WTC11 (cell line): Measurements from ENCODE around the gene NOL4L. TPM values are rescaled to one million over a fixed set of nuclear protein-coding genes. Genes with fewer than 3 reads are reported as not detected.

Experiments
- ATAC-seq: fragments of 200-7000 bp; cut with Tn5 transposase; 2 replicates; pipeline ENCODE4 v1.10.0; 2021; ENCODE audit warnings: mild to moderate bottlenecking, moderate library complexity
- CTCF ChIA-PET: fragments of 300-600 bp; sonication (Branson Sonifier 250); formaldehyde crosslinking; loops from one replicate; lab custom pipeline; 2021; ENCODE audit warnings: antibody characterized with exemption; lab: Charles Lee
- POLR2A ChIA-PET: fragments of 350-600 bp; sonication (Branson Sonifier 250); formaldehyde crosslinking; loops from one replicate; lab custom pipeline; 2021; ENCODE audit warnings: antibody characterized with exemption; lab: Charles Lee
- DNase-seq: peaks from one replicate; pipeline ENCODE4 v3.0.0; 2021; ENCODE audit warnings: low spot score
- H3K27ac Mint-ChIP-seq: 2 replicates; pipeline ENCODE4 v1.8.0; 2021; ENCODE audit warnings: mixed read lengths
- H3K27me3 Mint-ChIP-seq: 2 replicates; pipeline ENCODE4 v1.8.0; 2021; ENCODE audit warnings: low read depth, mild to moderate bottlenecking, moderate library complexity, mixed read lengths
- H3K36me3 Mint-ChIP-seq: 2 replicates; pipeline ENCODE4 v1.8.0; 2021; ENCODE audit warnings: mixed read lengths
- H3K4me1 Mint-ChIP-seq: 2 replicates; pipeline ENCODE4 v1.8.0; 2022; ENCODE audit warnings: mixed read lengths
- H3K4me3 Mint-ChIP-seq: 2 replicates; pipeline ENCODE4 v1.8.0; 2021; ENCODE audit warnings: mild to moderate bottlenecking, moderate library complexity, mixed read lengths
- H3K9me3 Mint-ChIP-seq: 2 replicates; pipeline ENCODE4 v1.8.0; 2021; ENCODE audit warnings: mixed read lengths
- CDX4 ChIP-seq: fragments of 250-450 bp; sonication (Bioruptor Pico); IDR thresholded peaks from 2 replicates; pipeline ENCODE4 v1.9.0; 2021; ENCODE audit warnings: moderate library complexity, mild to moderate bottlenecking, inconsistent platforms, borderline replicate concordance
- EMX1 ChIP-seq: fragments of 250-450 bp; sonication (Bioruptor Pico); IDR thresholded peaks from 2 replicates; pipeline ENCODE4 v1.8.0; 2021; ENCODE audit warnings: mild to moderate bottlenecking
- FOXJ3 ChIP-seq: sonication (generic); formaldehyde crosslinking; IDR thresholded peaks from 2 replicates; pipeline ENCODE4 v1.9.0; 2021; ENCODE audit warnings: missing genetic modification reagents, mild to moderate bottlenecking, borderline replicate concordance
- IRF2 ChIP-seq: sonication (generic); formaldehyde crosslinking; IDR thresholded peaks from 2 replicates; pipeline ENCODE4 v1.8.0; 2022; ENCODE audit warnings: low read depth, missing genetic modification reagents, borderline replicate concordance
- JAZF1 ChIP-seq: fragments of 250-450 bp; sonication (Bioruptor Pico); IDR thresholded peaks from 2 replicates; pipeline ENCODE4 v1.9.0; 2021; ENCODE audit warnings: moderate library complexity, mild to moderate bottlenecking, inconsistent platforms
- MLX ChIP-seq: sonication (generic); formaldehyde crosslinking; IDR thresholded peaks from 2 replicates; pipeline ENCODE4 v1.8.1; 2023; ENCODE audit warnings: mild to moderate bottlenecking, missing genetic modification reagents, moderate library complexity
- MXD4 ChIP-seq: fragments of 250-450 bp; sonication (Bioruptor Pico); IDR thresholded peaks from 2 replicates; pipeline ENCODE4 v1.8.0; 2021; ENCODE audit warnings: mild to moderate bottlenecking, moderate library complexity, borderline replicate concordance
- NFE2L1 ChIP-seq: sonication (generic); formaldehyde crosslinking; IDR thresholded peaks from 2 replicates; pipeline ENCODE4 v1.8.1; 2023; ENCODE audit warnings: missing genetic modification reagents
- NR1H2 ChIP-seq: sonication (generic); formaldehyde crosslinking; IDR thresholded peaks from 2 replicates; pipeline ENCODE4 v1.9.0; 2021; ENCODE audit warnings: mild to moderate bottlenecking, moderate library complexity, missing genetic modification reagents
- OVOL2 ChIP-seq: fragments of 250-450 bp; sonication (Bioruptor Pico); IDR thresholded peaks from 2 replicates; pipeline ENCODE4 v1.9.0; 2021; ENCODE audit warnings: mild to moderate bottlenecking, borderline replicate concordance
- RELA ChIP-seq: sonication (generic); formaldehyde crosslinking; IDR thresholded peaks from 2 replicates; pipeline ENCODE4 v1.8.1; 2022; ENCODE audit warnings: missing genetic modification reagents, mild to moderate bottlenecking, borderline replicate concordance
- ZMAT4 ChIP-seq: fragments of 250-450 bp; sonication (Bioruptor Pico); IDR thresholded peaks from 2 replicates; pipeline ENCODE4 v1.9.0; 2021; ENCODE audit warnings: mild to moderate bottlenecking
- ZNF121 ChIP-seq: sonication (generic); formaldehyde crosslinking; IDR thresholded peaks from 2 replicates; pipeline ENCODE4 v1.8.0; 2023; ENCODE audit warnings: missing genetic modification reagents
- ZNF219 ChIP-seq: sonication (generic); formaldehyde crosslinking; IDR thresholded peaks from 2 replicates; pipeline ENCODE4 v1.8.0; 2023; ENCODE audit warnings: missing genetic modification reagents, mild to moderate bottlenecking, borderline replicate concordance
- ZNF423 ChIP-seq: fragments of 250-450 bp; sonication (Bioruptor Pico); IDR thresholded peaks from 2 replicates; pipeline ENCODE4 v2.1.2; 2022; ENCODE audit warnings: mild to moderate bottlenecking, moderate library complexity
- total RNA-seq: library from RNA; stranded (reverse); gene quantifications from 3 replicates; pipeline ENCODE4 v1.2.3, GENCODE V29; 2021
- TF ChIP-seq, protein P1 (sequence below): sonication (generic); formaldehyde crosslinking; conservative IDR thresholded peaks from 2 replicates; pipeline ENCODE4 v1.8.1; 2023; ENCODE audit warnings: mild to moderate bottlenecking, low read depth, missing genetic modification reagents, moderate library complexity
- TF ChIP-seq, protein P2 (sequence below): sonication (generic); formaldehyde crosslinking; IDR thresholded peaks from 2 replicates; pipeline ENCODE4 v1.8.0; 2023; ENCODE audit warnings: mild to moderate bottlenecking, missing genetic modification reagents
- TF ChIP-seq, protein P3 (sequence below): sonication (generic); formaldehyde crosslinking; IDR thresholded peaks from 2 replicates; pipeline ENCODE4 v1.8.1; 2022; ENCODE audit warnings: low read depth, missing genetic modification reagents, borderline replicate concordance
- TF ChIP-seq, protein P4 (sequence below): sonication (generic); formaldehyde crosslinking; IDR thresholded peaks from 2 replicates; pipeline ENCODE4 v1.8.1; 2022; ENCODE audit warnings: missing genetic modification reagents, borderline replicate concordance

NOL4L gene
- total RNA-seq, 1 experiment from 2014 or later: 29.0 TPM

GRCh38 chr20:32474009-32474716 lies 111.0 kb downstream of the NOL4L start:
- CTCF ChIA-PET: interaction anchor here (1.0 to 1.8 kb wide), 3 partner anchors 9 to 17 kb away, joined by 3 to 7 read pairs (median 3); no protein-coding TSS in a partner anchor
- H3K36me3 Mint-ChIP-seq: 0 out of 2 replicates have a peak, but pooled peaks cover 3% of the 10 kb centered on the region
- peak overlapping the region; percentile 41; the same call in 1 of the 2 replicates for H3K27ac Mint-ChIP-seq
- DNase-seq (no peak), ATAC-seq (no peak)
- peaks cover 51% of the 10 kb centered on the region for H3K4me1 Mint-ChIP-seq
- TF ChIP-seq ZNF121 (CRISPR knock-in tag) (no peak), MLX (CRISPR knock-in tag) (no peak), NFE2L1 (CRISPR knock-in tag) (no peak), EMX1 (CRISPR knock-in tag) (no peak), JAZF1 (CRISPR knock-in tag) (no peak), MXD4 (CRISPR knock-in tag) (no peak), OVOL2 (CRISPR knock-in tag) (no peak), ZMAT4 (CRISPR knock-in tag) (no peak), ZNF423 (CRISPR knock-in tag) (no peak), CDX4 (CRISPR knock-in tag) (no peak), NR1H2 (CRISPR knock-in tag) (no peak)
- TF ChIP-seq, protein P1, sequence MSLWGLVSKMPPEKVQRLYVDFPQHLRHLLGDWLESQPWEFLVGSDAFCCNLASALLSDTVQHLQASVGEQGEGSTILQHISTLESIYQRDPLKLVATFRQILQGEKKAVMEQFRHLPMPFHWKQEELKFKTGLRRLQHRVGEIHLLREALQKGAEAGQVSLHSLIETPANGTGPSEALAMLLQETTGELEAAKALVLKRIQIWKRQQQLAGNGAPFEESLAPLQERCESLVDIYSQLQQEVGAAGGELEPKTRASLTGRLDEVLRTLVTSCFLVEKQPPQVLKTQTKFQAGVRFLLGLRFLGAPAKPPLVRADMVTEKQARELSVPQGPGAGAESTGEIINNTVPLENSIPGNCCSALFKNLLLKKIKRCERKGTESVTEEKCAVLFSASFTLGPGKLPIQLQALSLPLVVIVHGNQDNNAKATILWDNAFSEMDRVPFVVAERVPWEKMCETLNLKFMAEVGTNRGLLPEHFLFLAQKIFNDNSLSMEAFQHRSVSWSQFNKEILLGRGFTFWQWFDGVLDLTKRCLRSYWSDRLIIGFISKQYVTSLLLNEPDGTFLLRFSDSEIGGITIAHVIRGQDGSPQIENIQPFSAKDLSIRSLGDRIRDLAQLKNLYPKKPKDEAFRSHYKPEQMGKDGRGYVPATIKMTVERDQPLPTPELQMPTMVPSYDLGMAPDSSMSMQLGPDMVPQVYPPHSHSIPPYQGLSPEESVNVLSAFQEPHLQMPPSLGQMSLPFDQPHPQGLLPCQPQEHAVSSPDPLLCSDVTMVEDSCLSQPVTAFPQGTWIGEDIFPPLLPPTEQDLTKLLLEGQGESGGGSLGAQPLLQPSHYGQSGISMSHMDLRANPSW: no peak
- TF ChIP-seq, protein P2, sequence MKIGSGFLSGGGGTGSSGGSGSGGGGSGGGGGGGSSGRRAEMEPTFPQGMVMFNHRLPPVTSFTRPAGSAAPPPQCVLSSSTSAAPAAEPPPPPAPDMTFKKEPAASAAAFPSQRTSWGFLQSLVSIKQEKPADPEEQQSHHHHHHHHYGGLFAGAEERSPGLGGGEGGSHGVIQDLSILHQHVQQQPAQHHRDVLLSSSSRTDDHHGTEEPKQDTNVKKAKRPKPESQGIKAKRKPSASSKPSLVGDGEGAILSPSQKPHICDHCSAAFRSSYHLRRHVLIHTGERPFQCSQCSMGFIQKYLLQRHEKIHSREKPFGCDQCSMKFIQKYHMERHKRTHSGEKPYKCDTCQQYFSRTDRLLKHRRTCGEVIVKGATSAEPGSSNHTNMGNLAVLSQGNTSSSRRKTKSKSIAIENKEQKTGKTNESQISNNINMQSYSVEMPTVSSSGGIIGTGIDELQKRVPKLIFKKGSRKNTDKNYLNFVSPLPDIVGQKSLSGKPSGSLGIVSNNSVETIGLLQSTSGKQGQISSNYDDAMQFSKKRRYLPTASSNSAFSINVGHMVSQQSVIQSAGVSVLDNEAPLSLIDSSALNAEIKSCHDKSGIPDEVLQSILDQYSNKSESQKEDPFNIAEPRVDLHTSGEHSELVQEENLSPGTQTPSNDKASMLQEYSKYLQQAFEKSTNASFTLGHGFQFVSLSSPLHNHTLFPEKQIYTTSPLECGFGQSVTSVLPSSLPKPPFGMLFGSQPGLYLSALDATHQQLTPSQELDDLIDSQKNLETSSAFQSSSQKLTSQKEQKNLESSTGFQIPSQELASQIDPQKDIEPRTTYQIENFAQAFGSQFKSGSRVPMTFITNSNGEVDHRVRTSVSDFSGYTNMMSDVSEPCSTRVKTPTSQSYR (CRISPR knock-in tag): no peak
- TF ChIP-seq, protein P3, sequence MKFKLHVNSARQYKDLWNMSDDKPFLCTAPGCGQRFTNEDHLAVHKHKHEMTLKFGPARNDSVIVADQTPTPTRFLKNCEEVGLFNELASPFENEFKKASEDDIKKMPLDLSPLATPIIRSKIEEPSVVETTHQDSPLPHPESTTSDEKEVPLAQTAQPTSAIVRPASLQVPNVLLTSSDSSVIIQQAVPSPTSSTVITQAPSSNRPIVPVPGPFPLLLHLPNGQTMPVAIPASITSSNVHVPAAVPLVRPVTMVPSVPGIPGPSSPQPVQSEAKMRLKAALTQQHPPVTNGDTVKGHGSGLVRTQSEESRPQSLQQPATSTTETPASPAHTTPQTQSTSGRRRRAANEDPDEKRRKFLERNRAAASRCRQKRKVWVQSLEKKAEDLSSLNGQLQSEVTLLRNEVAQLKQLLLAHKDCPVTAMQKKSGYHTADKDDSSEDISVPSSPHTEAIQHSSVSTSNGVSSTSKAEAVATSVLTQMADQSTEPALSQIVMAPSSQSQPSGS: no peak
- no peak overlapping the region for H3K4me3 Mint-ChIP-seq
- no peaks in the 10 kb centered on the region for H3K27me3 Mint-ChIP-seq
- POLR2A ChIA-PET: no interaction called here
- H3K9me3 Mint-ChIP-seq: no peaks in the 10 kb centered on the region

DNA sequence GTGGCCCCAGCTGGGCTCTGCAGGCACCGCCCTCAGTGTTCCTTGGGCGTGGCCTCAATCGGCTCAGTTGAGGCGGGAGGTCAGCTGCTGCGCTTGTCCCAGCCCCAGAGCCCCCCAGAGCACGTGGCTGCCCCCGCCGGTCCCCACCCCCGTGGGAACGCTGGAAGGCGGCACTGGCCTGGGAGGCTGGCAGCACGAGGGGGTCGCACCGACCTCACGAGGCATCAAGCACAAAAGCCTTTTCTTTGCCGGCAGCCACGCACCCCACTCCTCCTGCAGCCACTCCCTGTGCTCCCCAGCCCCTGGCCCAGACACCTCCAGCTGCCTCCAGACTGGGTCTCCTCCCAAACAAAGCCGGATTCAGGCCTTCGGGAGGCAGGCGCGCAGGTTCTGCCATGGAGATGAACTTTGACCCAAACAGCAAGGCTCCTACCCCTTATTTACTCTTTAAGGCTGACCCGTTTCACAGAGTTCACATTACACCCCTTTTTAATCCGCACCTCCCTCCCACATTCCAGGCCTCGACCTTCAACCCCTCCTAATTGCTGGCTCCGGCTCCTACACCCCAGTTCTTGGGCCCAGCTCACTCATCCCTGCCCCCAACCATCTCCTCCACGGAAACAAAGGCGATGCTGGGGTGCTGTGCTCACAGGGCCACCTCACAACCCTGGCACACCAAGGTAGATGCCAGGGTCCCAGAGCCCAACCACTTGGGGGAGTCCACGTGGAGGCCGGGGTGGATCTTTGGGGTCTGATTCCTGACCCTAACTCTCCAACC lies 111.7 kb downstream of the NOL4L start:
- Mint-ChIP-seq H3K36me3 (0 out of 2 replicates have a peak, but pooled peaks cover 3% of the 10 kb centered on the region), H3K27ac (peak overlapping the region; percentile 80), H3K4me1 (peaks cover 48% of the 10 kb centered on the region), H3K27me3 (no peaks in the 10 kb centered on the region), H3K4me3 (no peak overlapping the region), H3K9me3 (no peaks in the 10 kb centered on the region)
- POLR2A ChIA-PET: no interaction called here
- CTCF ChIA-PET: interaction anchor here (1.0 to 1.1 kb wide), 2 partner anchors 10 to 12 kb away, joined by 3 read pairs; no protein-coding TSS in a partner anchor
- ATAC-seq: no peak
- no peak for DNase-seq
- TF ChIP-seq RELA (CRISPR knock-in tag) (no peak), ZNF219 (CRISPR knock-in tag) (no peak), IRF2 (CRISPR knock-in tag) (no peak), FOXJ3 (CRISPR knock-in tag) (no peak), ZNF423 (CRISPR knock-in tag) (no peak)
- TF ChIP-seq, protein P4, sequence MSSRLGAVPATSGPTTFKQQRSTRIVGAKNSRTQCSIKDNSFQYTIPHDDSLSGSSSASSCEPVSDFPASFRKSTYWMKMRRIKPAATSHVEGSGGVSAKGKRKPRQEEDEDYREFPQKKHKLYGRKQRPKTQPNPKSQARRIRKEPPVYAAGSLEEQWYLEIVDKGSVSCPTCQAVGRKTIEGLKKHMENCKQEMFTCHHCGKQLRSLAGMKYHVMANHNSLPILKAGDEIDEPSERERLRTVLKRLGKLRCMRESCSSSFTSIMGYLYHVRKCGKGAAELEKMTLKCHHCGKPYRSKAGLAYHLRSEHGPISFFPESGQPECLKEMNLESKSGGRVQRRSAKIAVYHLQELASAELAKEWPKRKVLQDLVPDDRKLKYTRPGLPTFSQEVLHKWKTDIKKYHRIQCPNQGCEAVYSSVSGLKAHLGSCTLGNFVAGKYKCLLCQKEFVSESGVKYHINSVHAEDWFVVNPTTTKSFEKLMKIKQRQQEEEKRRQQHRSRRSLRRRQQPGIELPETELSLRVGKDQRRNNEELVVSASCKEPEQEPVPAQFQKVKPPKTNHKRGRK (CRISPR knock-in tag): no peak
- TF ChIP-seq, protein P2 (CRISPR knock-in tag): no peak
